ENCODE measurements around the gene TRIO.
A peak's percentile ranks its signal among the peaks of the same experiment; 100 is the strongest.

The TRIO gene

DNA sequence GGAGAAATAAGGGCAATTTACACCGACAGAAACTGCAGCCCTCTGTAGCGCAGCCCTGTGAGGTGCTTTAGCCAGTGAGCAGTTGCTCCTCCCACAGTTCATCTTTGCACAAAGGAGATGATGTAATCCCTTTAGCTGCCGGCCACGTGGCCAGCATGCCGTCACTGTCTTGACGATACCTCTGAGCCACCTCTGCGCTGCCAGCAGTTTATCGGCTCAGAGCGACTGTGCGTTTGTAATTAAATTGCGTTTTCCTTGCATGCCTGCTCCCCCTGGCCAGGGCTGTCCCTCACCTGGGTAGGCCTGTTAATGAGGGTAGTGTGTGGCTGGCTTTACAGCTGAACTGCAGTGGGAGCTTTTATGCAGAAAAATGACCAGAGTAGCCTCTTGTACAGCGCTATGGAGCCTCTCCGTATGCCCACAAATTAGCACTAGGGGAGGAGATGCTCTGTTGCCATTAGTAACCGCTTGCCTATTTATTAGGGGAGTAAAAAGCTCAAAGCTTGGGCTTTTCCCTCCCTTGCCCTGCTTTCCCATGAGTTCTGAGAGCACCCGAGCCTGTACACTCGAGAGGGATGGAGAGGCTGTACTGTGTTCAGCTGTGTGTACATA lies 107.0 kb downstream of the TRIO start (continued):
- TF ChIP-seq ZNF280D (tag by site-specific recombination; IDR thresholded peaks at IDR 0.05), result no peak

DNA sequence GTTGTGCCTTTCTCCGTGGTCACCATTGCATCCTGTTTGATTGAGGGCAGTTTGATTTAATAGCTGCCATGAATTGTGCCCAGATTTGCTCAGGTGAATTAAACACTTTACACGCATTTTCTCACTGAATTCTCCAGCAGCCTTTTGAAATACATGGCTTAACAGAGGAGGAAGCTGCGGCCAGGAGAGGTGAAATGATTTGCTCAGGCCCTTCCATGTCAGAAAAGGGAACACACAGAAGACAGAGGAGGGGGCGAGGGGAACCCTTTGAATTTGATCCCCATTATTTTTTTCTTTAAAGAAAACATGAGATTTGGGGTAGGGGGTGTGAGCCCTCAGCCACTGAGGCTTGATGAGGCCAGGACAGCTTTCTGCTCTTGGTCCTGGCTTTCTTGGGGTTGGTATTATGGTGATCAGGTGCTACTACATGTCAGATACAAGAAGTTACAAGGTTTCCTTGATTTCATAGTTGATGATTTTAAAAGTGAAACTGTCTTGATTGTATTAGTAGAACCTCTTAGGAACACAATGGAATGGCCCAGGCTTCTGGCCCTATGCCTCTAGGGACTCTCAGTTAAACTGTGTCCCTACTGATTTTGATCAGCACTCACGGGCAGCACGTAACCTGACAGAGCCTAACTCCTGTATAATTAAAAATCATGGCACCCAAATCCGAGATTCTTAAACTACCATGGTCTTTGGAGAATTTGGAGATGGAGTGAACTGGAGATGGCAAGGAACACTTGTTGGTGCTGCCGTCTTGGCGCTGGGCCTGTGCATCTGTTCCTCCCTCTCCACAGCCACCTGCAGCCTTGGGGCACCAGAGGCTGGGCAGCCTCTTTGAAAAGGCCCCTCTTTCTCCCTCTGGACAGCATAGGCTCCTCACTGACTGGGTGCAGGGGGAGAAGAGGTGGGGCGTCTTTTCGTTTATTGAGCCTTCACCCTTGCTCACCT lies 107.9 kb downstream of the TRIO start:
- peak; percentile 47; the same call in 1 of the 2 replicates for TF ChIP-seq SCRT2 (tag by site-specific recombination; IDR thresholded peaks at IDR 0.05)
- TF ChIP-seq ZBTB49 (tag by site-specific recombination; IDR thresholded peaks at IDR 0.05; ENCODE audit: low read depth), result no peak
- no peak for TF ChIP-seq ZNF350 (tag by site-specific recombination; IDR thresholded peaks at IDR 0.05)
- ChIA-PET POLR2A (no interaction called here), CTCF (interaction anchor here (0.7 to 1.6 kb wide), 5 partner anchors 9 to 237 kb away, joined by 3 to 4 read pairs (median 3); no protein-coding TSS in a partner anchor)
- Histone ChIP-seq H3K36me3 (ENCODE audit: control insufficient read depth in 2 of 2, insufficient read depth in 1 of 2, low read length in 2 of 2) (no peaks in the 10 kb centered on the region), H3K4me1 (ENCODE audit: control insufficient read depth, insufficient read depth, low read length) (peaks cover 10% of the 10 kb centered on the region), H3K4me3 (ENCODE audit: low read depth, low read length) (no peak overlapping the region), H3K9me3 (ENCODE audit: control insufficient read depth, insufficient read depth, low read depth, low read length) (no peaks in the 10 kb centered on the region; the same call in 1 of the 2 replicates), H3K27ac (ENCODE audit: extremely low read depth, low read depth, low read length) (no peak overlapping the region)

DNA sequence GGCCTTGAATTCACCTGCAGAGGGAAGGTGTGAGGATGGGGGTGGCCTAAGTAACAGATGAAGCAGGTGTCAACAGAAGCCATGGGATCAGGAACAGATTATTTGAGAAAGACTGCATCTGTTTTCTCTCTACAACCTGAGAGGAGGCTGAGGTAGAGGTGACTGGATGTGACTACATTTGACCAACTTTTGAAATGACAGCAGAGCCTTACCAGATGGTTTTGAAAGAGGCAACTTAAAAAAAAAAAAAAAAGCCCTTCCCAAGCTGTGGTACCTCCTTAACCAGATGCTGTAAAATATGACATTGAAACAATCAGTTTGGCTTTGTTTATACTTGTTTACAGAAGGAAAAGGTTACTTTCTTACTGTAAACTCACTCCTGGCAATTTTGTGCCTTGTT lies 108.6 kb downstream of the TRIO start:
- ChIA-PET CTCF (no interaction called here), POLR2A (no interaction called here)
- Histone ChIP-seq H3K4me3 (ENCODE audit: low read depth, low read length) (no peak overlapping the region), H3K36me3 (ENCODE audit: control insufficient read depth in 2 of 2, insufficient read depth in 1 of 2, low read length in 2 of 2) (no peaks in the 10 kb centered on the region), H3K9me3 (ENCODE audit: control insufficient read depth, insufficient read depth, low read depth, low read length) (no peaks in the 10 kb centered on the region; the same call in 1 of the 2 replicates), H3K4me1 (ENCODE audit: control insufficient read depth, insufficient read depth, low read length) (peaks cover 10% of the 10 kb centered on the region), H3K27ac (ENCODE audit: extremely low read depth, low read depth, low read length) (no peak overlapping the region)
- TF ChIP-seq ZNF148 (tag by site-specific recombination; IDR thresholded peaks at IDR 0.05; ENCODE audit: borderline replicate concordance) (no peak), ZNF707 (tag by site-specific recombination; IDR thresholded peaks at IDR 0.05) (no peak)

DNA sequence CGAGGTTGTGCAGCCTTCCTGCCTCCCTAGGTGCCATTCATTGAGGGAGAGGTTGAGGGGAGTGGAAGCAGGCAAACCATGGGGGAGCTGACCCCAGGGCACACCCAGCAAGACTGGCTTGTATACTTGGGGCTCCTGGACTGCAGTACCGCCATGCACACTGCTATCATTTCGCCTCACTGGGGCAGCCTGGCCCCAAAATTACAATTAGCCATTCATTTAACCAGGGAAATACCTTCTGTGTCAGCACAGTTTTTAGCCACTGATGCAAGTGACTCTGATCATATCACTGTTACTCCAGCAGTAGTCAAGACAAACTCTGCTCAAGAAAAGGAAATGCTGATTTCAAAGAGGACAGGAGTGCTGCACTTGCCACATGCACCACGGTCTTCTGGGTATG lies 109.7 kb downstream of the TRIO start:
- TF ChIP-seq EGR2 (tag by site-specific recombination; IDR thresholded peaks at IDR 0.05; ENCODE audit: low read depth), result no peak
- TF ChIP-seq ZNF670 (tag by site-specific recombination; IDR thresholded peaks at IDR 0.05; ENCODE audit: low read depth), result no peak
- TF ChIP-seq HOXD13 (CRISPR knock-in tag; IDR thresholded peaks at IDR 0.05; ENCODE audit: borderline replicate concordance), result no peak
- TF ChIP-seq ZNF654 (tag by site-specific recombination; IDR thresholded peaks at IDR 0.05; ENCODE audit: low read depth), result no peak
- Histone ChIP-seq H3K4me1 (ENCODE audit: control insufficient read depth, insufficient read depth, low read length) (peaks cover 12% of the 10 kb centered on the region), H3K9me3 (ENCODE audit: control insufficient read depth, insufficient read depth, low read depth, low read length) (no peaks in the 10 kb centered on the region; the same call in 1 of the 2 replicates), H3K36me3 (ENCODE audit: control insufficient read depth in 2 of 2, insufficient read depth in 1 of 2, low read length in 2 of 2) (no peaks in the 10 kb centered on the region), H3K4me3 (ENCODE audit: low read depth, low read length) (no peak overlapping the region), H3K27ac (ENCODE audit: extremely low read depth, low read depth, low read length) (no peak overlapping the region)
- ChIA-PET CTCF (interaction anchor here (0.8 kb wide), 1 partner anchor 20 kb away, joined by 3 read pairs; no protein-coding TSS in a partner anchor), POLR2A (no interaction called here)
